Effector CD8-positive, alpha-beta T cell (primary cell): ENCODE data around the gene ATP6V0C.

Source experiments
- DNase-seq: peaks from one replicate; lab custom pipeline; 2025; lab: John Stamatoyannopoulos, UW

The ATP6V0C gene

DNA sequence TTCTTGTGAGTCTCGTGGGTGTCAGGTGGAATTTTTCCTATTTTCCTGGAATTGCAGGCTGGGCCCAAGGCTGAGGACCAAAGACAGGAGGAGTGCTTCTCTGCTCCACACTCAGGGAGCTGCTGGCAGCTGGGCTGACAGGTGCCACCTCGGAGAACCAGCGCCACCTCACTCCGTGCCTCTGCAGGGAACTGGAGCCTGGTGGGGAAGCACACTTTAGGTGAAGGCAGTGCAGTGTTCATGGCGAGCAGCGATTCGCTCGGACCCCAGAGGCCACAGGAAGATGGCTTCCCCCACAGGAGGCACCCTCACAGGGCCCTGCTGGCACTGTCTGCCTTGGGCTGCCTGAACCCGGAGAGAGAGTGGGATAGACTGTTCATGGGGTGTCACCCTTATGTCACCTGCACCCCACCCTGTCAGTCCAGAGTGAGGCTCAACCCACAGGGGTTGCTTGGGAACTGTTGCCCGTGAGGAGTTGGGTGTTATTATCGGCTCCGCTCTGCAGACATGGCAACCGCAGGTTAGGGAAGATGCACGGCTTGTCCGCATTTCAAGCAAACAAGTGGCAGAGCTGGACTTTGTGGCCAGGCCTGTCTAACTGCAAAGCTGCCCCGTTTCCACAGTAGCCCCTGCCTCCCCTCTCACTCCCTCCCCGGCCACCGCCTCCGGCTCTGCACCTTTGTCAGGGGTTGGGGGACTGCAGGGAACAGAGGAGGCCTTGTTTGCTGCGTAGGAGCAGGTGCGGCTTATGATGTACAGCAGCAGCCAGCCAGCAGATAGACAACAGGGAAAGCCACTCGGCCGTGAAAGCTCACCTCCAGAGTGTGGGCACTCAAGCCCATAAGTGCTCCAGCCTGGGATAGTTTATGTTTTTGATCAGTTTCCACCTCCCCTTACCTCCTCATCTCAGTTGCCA lies 23.3 kb upstream of the ATP6V0C start:
- DNase-seq = no peak

DNA sequence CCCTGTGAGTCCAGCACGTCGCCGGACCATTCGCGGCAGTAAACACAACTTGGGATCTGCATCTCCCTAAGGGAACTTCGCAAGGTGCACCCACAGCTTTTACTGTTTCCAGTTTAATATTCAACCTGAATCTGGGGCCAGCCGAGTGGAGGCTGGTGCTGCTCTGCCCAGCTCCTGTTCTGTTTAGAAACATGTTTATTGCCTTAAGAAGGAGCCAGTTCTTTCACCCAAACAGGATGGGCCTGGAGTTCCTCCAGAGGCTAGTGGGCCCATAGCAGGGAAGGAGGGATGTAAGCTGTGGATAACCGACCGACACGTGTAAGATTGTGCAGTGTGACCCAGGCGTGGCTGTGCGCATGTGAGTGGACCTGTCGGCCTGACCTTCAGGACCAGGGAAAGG lies 21.5 kb upstream of the ATP6V0C start:
- DNase-seq = no peak

DNA sequence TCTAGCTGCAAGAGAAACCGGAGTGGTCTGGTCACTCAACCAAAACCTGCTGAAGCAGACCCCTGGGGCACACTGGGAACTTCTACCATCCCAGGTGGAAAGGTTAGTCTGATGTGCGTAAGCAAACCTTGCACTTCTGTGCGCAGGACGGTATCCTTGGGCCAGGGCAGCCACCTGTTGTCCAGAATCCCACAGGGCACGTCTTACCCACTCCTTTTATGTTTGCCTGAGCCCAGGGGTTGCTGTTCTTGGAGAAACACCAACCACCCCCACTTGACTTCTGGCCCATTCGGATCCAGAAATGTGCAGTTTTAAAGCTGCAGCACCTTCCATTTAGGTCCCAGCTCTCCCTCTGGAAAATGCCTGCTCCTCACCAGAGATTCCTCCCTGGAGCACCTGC lies 20.1 kb upstream of the ATP6V0C start:
- DNase-seq = no peak

DNA sequence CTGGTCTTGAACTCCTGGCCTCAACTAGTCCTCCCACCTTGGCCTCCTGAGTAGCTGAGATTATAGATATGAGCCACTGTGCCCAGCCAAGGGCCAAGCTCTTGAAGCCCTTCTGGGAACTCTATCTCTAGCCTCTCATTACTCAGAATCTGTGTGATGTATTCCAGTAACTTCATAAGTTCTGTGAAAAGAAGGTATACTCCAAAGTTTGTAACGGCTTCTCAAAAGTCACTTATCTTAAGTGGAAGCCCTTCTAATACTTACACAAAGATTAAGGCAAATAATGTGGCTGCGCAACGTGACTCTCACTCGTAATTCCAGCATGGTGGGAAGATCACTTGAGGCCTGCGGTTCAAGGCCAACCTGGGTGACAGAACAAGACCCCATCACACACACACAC lies 19.1 kb upstream of the ATP6V0C start:
- no peak for DNase-seq

DNA sequence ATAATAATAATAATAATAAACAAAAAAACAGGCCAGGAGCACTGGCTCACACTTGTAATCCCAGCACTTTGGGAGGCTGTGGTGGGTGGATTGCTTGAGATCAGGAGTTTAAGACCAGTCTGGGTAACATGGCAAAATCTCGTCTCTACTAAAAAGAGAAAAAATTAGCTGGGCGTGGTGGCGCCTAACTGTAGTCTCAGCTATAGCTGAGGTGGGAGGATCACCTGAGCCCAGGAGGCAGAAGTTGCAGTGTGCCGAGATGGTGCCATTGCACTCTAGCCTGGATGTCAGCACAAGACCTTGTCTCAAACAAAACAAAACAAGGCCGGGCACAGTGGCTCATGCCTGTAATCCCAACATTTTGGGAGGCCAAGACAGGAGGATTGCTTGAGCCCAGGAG lies 18.7 kb upstream of the ATP6V0C start:
- no peak for DNase-seq

DNA sequence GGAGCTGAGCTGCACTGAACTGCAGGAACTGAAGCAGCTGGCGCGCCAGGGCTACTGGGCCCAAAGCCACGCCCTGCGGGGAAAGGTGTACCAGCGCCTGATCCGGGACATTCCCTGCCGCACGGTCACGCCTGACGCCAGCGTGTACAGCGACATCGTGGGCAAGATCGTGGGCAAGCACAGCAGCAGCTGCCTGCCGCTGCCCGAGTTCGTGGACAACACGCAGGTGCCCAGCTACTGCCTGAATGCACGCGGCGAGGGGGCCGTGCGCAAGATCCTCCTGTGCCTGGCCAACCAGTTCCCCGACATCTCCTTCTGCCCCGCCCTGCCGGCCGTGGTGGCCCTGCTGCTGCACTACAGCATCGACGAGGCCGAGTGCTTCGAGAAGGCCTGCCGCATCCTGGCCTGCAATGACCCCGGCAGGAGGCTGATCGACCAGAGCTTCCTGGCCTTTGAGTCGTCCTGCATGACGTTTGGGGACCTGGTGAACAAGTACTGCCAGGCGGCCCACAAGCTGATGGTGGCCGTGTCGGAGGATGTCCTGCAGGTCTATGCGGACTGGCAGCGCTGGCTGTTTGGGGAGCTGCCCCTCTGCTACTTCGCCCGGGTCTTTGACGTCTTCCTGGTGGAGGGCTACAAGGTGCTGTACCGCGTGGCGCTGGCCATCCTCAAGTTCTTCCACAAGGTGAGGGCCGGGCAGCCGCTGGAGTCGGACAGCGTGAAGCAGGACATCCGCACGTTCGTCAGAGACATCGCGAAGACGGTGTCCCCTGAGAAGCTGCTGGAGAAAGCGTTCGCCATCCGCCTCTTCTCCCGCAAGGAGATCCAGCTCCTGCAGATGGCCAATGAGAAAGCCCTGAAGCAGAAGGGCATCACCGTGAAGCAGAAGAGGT lies 17.3 kb upstream of the ATP6V0C start:
- no peak for DNase-seq

DNA sequence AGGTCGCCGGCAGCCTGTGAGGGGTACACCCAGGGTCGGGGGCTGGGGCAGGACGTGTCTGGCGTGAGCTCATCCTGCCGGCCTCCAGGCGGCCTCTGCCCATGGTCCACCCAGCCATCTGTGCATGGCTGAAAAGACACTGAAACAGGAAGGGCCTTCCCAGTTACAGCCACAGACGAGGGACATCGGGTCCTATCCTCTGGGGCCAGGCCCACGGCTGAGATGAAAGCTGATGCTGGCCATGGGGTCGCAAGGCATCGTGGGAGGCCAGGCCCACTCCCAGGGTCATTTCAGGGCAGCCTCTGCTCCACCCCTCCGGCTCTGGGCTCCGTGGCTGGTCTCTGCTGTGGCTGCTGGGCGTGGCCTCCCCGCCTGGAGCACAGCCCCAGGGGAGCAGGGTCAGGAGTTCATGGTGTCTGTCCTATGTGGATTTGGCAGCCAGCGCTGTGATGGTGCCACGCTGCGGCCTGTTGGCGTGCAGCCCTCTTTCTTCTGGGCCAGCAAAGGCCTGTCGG lies 16.6 kb upstream of the ATP6V0C start:
- no peak for DNase-seq

DNA sequence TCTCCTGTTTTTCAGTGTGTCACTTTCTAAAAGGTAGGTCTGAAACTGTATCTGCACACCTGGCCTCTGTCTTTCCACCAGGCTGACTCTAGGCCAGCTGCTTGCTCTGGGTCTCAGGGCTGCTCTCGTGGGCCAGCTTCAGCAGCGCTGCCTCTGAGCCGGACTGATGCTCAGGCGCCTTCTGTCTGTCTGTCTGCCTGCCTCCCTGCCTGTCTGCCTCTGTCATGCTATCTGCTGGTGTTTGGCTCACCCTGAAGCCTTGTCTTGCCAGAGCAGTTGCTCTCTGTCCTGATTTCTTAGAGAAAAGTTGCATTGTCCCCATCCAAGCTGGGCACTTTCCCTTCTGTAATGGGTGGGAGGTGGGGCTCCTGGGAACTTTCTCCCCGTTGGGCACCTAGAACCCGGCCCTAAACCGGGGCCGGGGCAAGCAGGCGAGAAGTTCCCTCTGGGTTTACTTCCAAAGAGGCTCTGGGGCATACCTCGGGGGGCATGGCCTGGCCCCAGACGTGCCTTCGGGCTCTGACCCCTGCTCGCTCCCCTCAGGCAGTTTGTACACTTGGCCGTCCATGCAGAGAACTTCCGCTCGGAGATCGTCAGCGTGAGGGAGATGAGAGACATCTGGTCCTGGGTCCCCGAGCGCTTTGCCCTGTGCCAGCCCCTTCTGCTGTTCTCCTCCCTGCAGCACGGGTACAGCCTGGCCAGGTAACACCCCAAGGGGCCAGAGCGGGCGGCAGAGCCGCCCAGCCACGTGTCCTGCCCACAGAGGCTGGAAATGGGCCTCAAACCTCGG lies 15.9 kb upstream of the ATP6V0C start:
- DNase-seq = no peak

DNA sequence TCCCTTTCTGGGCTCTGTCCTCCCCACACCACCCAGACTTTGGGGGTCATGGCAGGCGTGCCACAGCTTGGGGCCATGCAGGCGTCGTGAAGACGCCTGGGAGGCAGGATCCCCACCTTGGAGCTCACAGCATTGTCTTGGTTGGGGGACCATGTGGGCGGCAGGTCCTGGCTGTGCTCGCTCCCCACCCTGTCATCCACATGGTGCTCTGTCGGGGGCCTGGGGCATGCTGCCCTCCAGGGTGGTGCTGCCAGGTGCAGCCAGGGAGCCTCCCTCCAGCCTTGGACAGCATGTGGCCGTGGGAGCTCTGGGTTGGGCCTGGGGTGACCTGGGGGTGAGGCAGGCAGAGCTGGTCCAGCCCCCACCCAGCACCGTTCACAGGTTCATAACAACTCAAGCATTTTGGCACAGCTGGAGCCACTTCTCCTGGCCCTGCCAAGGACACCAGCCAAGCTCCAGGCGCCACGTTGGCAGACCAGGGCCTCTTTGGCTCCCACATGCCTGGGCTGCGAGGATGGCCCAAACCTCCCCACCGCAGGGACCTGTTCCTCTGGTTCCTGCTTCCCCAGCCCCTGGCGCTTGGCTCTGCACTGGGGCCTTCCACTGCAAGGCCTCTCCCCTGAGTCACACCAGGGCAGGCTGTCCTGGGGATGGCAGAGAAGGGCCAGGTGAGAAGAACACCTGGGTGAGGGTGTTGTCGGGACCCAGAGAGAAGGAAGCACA lies 15.1 kb upstream of the ATP6V0C start:
- no peak for DNase-seq

DNA sequence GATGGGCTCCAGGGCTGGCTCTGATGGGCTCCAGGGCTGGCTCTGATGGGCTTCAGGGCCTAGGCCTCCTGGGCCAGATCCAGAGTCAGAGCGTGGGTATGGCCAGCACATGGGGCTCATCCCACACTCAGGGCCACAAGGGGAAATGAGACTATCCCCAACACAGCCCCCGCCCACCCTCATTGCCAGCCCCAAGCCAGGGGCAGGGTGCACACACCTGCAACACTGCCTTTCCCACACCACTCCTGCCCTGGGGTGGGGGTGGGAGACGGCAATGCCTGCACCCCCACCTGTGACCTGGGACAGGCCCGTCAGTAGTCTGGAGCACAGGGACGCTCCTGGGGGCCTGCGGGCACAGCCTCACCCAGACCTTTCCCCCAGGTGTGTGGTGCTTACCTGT lies 14.3 kb upstream of the ATP6V0C start:
- no peak for DNase-seq

DNA sequence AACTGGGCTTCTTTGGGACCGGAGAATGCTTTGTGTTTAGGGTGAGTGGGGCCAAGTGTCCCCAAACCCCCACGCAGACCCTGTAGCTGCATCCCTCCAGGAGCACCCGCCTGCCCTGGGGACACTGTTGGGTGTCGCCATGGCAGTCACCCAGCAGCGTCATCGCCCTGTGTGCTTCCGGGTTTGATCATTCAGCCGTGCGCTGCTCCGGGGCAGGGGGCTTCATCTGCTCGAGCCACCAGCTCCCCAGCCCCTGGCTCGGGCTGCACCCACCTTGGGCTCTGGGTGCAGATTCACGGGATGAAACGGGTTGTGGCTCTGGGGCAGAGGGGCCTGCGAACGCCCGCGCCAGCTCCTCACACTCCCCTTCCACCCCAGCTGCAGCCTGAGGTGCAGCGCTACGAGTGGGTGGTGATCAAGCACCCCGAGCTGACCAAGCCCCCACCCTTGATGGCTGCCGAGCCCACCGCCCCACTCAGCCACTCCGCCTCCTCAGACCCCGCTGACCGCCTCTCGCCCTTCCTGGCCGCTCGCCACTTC lies 13.8 kb upstream of the ATP6V0C start:
- DNase-seq = no peak

DNA sequence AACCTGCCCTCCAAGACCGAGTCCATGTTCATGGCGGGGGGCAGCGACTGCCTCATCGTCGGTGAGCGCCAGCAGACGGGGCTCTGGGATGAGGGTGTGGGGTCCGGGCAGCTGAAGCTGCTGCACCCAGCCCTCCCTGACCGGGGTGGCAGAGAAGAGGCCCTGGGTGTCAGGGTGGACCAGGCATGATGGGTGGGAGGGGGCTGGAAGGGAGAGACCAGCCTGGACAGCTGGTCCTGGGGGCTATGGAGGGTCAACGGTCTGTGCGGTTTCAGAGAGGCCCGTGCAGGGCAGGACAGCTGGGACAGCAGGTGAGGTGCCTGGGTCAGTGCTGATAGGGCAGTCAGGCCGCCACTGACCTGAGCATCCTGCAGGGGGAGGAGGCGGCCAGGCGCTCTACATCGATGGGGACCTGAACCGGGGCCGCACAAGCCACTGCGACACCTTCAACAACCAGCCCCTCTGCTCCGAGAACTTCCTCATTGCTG lies 13.3 kb upstream of the ATP6V0C start:
- no peak for DNase-seq

DNA sequence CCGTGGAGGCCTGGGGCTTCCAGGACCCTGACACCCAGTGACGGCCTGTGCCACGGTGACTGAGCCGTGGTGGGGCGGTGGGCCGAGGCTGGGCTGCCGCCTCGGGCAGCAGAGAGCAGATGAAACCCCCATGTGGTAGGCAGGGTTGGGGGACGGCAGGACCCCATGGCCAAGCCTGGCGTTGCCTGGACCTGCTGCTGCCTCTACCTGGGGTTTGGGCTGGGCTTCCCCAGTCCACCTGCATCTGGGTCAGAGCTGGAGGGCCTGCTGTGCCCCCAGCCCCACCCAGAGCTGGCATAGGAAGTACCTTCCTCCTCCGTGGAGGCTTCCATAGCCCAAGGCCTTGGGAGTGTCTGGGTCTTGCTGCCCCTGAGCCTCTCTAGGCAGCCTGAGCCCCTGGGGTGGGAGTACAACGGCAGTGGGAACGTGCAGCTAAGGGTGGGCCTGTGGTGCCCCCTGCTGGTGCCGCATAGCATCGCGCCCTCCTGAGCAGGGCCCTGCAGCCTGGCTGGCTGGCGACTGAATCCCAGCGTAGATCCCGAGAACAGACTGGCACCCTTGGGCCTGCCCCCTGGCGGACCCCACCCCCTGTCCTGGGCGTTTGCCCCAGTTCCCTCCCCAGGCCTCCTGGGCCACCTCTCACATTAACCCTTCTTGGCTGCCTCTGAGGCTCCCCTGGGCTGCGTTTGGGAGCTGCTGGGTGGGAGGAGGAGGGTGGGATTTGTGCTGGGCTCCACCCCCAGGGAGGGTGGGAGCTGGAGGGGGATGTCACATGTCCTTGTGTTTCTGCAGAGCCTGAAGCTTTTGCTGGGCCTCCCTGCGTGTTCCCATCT lies 12.6 kb upstream of the ATP6V0C start:
- peak; percentile 69 for DNase-seq

DNA sequence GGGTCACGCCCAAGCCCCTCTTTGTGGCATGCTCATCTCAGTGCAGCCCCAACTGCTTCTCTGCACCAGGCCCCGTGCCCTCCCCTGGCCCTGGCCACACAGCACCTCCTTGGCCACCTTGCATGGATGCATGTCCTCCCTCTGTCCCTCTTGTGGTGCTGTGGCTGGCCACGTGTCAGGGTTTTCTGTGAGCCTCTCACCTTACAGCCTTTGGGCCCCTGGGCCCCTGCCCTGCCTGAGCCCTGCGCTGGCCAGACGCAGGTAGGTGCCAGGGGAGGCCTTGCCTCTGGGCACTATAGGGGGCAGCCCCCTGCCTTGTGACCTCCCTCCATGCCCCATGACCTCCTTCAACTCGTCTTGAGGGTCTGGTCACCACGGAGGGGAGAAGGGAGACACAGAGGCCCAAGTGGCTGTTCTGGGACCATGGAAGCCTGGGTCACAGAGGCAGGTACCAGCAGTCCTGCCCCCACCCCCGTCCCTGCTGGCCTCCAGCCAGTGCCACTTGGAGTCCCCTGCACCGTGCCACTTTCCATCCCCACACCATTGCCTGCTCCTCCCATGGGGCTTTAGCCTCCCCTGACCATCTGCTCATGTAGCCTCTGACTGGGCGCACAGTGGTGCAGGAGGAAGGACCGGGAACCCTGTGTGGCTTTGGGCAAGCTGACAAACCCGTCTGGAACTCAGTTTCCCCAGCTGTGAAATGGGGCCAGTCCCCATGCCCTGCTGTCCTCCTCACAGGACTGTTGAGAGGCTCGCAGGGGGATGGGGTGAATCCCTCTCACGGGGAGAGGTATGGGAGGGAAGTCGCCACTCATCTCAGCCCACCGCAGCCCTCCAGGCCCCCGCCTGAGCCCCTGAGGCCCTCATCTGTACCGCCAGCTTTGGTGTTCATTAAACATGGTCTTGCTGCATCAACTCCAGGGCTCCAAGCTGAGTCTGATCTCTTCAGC lies 11.5 kb upstream of the ATP6V0C start:
- DNase-seq = no peak

DNA sequence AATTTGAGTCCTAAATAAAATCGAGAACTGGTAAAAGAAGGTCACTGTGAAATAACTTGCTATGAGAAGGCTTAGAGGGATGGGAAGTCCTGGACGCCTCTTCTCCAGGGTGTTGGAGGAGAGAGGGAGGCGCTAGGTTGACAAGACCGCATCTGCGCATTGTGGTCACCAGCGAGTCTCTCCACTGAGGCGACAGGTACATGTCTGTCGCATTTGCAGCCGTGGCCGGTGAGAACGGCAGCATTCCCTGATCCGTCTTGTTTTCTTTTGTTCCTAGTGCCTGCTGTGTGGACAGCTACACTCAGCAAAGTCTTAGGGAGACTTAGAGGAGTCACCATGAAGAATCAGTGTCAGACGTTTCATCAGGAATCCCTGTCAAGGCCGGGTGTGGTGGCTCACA lies 8.1 kb upstream of the ATP6V0C start:
- no peak for DNase-seq

DNA sequence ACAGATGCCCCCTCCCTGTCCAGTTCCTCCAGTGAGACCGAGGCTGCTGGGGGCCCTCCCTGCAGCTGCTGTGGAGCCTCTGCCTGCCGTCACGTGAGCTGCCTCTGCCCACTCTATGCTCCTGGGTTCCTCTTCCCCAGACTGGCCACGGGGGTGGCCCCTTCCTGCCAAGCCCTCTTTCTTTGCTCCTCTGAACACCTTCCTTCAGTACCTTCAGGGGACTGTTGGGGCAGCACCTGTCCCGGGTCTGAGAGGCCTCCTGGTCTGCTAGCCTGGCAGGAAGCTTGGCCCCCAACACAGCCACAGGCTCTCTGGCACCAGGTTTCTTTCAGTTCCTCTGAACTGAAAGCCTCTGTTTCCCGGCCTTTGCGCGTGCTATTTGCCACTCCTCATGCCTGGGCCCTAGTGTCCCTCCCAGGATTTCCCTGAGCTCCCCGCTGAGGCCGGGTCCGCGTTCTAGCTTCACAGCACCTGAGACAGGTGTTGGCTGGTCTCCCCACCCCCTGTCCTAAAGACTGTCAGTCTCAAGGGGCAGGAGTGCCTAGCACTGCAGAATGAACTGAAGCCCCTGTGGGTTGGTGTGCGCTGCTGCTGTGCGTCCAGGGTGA lies 6.6 kb upstream of the ATP6V0C start:
- no peak for DNase-seq

DNA sequence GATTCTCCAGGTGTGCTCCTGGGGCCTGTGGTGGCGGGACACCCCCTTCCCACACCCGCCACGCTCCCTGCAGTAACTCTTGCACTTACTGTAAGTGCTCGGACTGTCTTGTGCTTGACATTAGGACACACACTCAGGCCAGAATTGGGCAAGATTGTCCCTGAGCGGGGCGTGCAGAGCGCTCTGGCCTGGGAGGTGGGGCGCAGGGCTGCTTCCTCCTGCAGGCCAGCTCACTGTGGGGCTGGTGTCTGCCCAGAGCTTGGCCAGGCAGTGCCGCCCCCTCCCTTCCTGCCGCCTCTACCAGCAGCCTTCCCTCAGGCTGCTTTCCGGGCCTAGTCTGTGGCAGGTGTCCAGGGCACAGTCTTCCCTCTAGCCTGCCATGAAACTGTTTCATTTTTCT lies 6.1 kb upstream of the ATP6V0C start:
- DNase-seq = no peak

DNA sequence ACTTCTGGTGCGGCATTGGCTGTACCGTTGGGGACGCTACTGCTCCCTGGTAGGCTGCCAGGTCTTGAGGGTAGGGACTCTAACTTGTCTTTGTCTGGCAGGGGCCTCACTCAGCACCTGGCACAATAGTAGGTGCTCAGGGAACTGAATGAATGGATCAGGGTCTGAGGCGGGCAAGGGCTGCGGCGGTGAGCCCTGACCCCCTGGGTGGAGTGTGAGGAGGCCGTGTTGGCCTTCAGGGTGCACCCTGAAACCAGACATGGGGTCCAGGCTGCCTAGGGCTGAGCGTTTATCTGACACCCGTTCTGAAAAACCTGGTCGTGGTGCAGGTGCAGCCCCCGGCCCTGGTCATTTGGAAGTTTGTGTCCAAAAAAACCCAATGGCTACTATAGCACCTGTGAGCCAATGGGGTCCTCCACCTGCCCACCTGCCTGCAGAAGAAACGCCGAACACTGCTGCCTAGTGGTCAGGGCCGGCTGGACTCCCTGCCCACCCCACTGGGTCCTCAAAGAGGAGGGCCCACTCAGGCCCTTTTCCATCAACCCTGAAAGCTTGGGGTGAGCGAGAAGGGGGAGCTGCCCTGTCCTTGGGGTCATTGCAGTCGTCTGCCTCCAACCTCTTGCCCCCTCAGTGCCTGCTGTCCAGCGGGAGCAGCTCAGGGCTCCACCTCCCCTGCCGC lies 4.9 kb upstream of the ATP6V0C start:
- no peak for DNase-seq
